HL-60/S4 treated with retinoic acid at 250 ng/mL for 4 days and 3 days (cell line): ENCODE results near the gene KSR2.

Source experiments
- in situ Hi-C: fragments of 300-500 bp; cut with MboI; formaldehyde crosslinking; loops from 2 replicates; pipeline ENCODE4 v1.7.0; 2022; ENCODE audit warnings: low sequenced_read_pairs

Gene KSR2

DNA sequence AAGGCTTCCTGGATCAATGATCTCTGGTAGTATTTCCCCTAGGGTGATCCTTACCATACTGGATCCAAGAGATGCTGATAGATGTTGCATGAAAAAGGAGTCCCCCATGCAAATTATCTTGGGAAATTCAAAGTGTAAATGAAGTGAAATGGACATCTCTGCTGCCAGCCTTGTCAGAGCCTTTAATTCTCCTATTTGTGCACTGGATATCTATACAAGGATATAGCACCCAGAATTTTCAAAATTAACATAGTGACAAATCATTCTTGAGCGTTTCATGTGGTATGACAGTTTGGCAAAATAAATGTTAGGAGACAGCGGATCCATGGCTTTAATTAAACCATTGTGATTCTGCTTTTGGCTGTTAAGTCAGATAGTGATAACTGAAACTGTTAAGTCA is 260.9 kb downstream of the KSR2 start:
- in situ Hi-C loops = no loop called here

DNA sequence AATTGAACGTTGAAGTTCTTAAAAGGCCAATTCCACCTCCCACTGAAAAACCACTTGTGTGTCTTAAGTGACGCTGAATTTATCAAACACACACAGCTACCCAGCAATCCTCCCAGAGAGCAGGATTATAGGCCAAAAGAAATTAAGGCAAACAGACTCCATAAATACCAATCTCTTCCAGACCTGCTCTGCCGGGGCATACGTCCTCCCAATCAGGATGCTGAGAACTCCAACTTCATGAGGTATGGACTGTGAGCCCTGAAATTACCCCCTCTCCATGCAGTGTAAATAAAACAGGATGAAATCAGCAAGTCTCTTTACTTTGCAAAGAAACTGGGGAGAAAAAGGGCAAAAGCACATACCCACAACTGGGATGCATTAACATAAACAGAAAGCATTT is 265.2 kb downstream of the KSR2 start:
- in situ Hi-C loops = no loop called here

DNA sequence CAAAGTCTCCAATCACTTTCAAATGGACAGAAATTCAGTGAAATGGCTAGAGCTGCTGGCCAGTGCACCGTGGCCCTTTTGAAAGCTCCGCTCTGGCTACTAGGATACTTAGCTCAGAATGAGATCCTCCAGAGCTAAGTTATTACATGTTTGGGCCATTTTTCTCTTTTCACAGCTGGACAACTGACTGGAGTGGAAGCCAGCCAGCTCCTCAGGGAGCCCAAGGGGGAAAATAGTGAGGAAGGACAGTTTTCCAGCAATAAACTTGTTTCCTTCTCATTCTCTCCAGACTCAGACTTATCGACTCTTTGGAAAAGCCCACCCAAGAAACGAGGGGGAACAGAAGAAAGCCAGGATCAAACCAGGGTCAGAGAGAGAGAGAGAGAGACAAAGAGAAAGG is 266.0 kb downstream of the KSR2 start:
- in situ Hi-C loops = no loop called here

DNA sequence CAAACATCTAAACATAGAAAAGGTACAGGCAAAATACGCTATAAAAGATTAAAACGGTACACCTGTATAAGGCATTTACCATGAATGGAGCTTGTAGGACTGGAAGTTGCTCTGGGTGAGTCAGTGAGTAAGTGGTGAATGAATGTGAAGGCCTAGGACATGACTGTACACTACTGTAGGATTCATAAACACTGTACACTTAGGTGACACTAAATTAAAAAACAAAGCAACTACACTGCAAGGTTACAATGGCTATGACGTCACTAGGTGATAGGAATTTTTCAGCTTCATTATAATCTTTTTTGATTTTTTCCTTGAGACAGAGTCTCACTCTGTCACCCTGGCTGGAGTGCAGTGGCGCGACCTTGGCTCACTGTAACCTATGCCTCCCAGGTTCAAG is 269.2 kb downstream of the KSR2 start:
- in situ Hi-C loops = no loop called here

DNA sequence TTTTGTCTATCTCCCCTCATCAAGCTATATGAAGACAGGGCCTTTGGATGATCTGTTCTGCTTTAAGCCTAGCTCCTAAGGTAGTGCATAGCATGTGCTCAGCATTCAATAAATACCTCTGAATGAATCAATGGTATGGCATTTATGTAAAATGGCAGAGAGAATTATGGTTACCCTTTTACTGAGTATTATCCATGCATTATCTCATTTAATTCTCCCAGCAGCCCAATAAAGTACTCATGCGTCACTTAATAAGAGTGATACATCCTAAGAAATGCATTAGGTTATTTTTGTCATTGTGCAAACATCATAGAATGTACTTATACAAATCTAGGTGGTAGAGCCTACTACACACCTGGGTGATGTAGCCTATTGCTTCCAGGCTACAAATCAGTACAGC is 269.7 kb downstream of the KSR2 start:
- in situ Hi-C loops = no loop called here

DNA sequence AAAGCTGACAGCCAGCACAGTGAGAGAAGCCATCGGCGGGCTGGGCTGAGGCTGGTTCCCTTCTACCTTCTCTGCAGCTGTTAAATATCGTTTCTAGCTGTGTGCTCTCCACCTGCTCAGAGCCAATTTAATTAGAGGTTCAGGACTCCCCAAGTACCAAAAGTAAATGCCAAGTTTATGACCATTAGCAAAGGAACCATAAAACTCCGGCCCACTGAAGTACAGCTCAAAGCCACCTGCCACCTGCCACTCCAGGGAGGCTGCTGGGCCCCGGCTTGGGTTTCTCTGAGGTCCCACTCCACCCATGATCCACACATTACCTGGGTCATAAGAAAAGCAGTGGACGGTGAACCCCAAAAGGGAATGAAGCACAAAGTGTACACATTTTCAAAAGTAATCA is 272.8 kb downstream of the KSR2 start:
- in situ Hi-C loops = no loop called here

DNA sequence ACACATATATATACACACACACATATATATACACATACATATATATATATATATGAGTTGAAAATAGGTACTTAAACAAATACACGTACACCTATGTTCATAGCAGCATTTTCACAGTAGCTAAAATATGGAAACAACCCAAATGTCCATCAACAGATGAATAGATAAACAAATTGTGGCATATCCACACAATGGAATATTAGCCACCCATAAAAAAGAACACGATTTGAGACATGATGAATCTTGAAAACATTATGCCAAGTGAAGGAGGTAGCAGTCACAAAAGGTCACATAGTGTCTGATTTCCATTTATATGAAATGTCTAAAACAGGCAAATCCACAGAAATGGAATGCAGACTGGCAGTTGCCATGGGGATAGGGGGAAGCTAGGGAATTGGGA is 276.3 kb downstream of the KSR2 start:
- in situ Hi-C loops = no loop called here

DNA sequence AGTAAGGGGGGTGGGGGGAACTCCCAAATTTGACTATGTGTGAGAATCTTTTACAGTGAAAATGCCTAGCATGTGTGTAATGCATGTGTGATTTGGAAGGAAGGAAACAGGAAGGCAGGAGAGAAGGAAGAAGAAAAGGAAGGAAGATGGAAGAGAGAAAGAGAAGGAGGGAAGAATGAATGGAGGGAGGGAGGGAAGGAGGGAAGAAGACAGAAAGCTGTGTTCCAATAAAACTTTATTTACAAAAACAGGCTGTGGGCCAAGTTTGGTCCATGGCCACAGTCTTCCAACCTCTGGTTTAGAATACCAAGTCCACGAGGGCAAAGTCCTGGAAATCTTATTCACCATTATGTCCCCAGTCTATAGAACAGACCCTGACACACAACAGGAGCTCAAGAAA is 278.9 kb downstream of the KSR2 start:
- in situ Hi-C loops = no loop called here

DNA sequence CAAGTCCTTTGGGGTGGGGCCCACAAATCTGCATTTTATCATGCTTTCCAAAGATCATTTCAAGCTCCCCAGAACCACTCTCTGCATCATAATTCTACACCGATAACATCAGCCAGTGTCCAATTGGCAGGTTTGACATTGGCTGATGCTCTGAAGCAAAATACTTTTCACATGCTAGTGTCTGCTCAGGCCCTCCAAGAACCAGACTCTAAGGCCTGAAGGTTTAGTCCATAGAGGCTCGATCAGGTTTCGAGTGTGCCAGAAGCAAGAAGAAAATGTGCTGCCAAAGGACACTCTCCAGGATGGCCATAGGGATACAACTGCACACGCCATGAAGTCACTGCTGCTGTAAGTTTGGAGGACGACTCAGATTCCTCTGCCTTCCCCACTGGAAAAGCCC is 280.3 kb downstream of the KSR2 start:
- in situ Hi-C loops = no loop called here

DNA sequence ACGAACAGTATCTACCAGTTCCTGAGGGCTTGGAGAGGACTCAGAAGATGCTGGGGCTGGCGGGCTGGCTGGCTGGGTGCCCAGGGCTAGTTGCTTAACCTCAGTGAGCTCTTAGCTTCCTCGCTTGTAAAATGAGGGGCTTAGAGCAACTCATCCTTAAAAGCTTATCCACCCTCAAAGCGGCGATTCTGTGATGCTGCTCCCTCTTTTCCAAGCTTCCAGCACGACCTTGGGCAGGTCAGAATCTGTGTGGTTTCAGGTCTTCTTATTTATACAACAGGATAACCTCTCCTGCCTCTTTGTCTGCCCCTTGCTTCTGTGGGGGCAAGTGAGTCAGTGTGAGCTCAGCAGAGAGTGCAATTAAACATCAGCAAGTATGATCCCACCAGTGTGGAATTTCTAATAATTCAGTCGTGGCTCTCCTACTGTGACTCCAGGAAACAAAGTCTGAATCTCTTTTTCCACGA is 281.8 kb downstream of the KSR2 start:
- in situ Hi-C loops = no loop called here

DNA sequence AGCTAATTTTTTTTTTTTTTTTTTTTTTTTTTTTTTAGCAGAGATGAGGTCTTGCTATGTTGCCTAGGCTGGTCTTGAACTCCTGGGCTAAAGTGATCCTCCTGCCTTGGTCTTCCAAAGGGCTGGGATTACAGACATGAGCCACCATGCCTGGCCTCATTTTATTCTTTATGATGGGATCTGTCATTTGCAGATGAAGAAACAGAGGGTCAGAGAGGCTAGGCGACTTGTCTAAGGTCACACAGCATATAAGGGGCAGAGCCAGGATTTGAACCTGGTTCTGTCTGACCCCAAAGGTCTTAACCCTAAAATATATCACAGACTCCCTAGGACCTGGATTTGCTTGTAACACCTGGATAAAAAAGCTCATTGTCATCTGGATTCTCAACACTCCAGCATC is 282.6 kb downstream of the KSR2 start:
- in situ Hi-C loops = no loop called here

DNA sequence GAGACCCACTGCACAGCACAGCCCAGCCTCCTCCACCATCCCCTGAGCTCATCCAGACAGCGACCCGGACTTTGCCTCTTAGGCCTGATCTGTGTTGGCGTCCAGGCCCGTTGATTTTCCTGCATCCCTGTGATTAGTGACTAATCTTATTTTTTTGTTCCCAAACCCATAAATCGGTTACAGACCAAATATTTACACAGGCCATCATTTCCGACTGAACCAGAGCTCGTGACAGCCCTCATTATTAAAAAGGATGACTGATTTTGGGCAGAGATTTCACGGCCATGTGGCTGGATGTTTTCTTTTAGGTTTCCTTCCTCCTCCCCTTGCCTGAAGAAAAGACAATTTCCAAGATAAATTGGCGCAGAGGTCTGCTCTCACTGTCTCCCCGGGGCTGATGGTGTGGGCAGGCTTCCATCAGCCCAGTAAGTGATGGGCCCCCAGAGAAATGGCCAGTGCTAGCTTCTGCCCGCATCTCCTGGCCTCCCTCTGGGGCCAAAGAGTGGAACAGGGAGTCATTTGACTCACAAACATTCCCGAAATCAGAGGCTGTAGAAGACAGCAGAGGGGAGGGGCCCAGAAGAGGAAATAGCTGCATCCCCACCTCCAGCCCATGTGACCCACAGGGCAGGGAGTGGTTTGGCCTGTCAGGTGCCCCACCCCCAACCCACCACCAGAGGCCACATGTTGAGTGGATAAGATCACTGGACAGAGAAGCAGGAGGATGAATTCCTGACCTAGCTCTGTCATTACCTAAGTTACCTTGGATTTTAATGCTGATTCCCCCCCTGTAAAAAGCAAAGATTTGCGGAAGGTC is 283.5 kb downstream of the KSR2 start:
- in situ Hi-C loops = no loop called here

DNA sequence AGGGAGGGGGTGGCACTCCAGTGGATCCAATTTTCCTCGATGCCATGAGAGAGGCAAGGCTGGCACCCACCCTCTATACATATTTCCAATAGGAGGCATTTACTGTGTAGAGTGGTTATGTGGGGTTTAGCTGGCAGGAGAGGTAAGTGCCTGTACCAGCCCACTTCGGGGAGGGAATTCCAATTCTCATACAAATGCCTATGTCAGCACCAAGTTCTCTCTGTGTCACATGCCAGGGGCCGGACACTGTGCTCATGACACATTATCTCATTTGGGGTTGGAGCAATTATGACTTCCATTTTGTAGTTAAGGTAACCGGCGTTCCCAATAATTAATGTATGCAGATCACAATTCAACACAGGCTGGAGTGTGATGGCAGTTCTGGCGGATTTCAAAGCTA is 284.3 kb downstream of the KSR2 start:
- in situ Hi-C loops = no loop called here

DNA sequence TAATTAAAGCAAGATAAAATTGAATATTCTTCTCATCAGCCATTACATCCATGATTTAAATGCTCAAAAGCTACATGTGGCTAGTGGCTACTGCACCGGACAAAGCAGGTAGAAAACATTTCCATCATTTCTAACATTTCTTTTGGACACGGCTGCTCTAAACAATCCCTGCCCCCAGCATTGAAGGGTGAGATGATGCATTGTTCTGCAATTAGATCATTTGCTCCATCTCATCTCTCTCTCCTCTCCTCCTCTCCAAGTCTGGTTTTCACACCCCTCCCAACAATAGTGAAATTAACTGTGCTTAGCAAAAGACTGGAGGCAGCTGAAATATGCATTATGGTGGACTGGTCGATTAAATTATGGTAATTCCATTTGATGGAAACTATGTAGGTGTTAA is 288.5 kb downstream of the KSR2 start:
- in situ Hi-C loops = no loop called here

DNA sequence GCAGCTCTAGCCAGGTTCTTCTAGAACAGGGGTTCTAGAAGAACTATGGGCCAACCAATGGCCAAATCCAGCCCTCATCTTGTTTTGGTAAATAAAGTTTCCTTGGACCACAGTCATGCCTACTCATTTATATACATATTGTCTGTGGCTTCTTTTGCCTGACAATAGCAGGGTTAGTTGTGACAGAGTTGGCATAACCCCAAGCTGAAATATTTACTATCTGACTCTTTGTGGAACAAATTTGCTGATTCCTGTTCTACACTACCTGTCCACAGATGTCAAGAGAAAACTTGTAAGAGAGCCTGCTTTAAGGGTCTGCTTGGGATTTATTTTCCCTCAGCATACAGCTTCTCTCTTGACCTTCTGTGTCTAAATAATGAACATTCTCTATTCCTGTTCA is 289.0 kb downstream of the KSR2 start:
- in situ Hi-C loops = no loop called here

DNA sequence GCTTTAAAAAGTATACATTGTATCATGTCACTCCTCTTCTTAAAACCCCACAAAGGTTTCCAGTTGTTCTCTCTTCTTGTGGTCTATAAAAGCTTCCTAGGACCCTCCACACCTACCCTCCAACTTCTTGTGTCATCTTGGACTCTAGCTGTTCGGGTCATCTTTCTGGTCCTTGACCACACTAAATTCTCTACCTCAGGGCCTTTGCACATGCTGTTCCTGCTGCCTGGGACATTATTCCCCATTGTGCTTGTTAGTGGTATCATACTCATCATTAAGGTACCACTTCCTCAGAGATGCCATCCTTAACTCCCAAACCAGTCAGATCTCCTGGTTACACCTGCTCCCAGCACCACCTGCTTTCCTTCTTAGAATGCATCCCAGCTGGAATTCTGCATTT is 294.0 kb downstream of the KSR2 start:
- in situ Hi-C loops = no loop called here

DNA sequence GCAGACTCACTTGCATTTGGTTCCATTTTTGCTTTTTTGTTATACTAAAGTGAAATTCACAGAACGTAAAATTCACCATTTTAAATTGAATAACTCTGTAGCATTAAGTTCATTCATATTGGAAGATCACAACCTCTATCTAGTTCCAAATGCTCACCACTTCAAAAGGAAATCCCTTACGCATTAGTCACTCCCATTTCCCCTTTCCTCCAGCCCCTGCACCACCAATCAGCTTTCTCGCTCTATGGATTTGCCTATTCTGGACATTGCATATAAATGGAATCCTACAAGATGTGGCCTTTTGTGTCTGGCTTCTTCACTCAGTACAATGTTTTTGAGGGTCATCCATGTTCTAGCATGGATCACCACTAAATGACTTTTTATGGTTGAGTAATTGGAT is 294.5 kb downstream of the KSR2 start:
- in situ Hi-C loops = no loop called here

DNA sequence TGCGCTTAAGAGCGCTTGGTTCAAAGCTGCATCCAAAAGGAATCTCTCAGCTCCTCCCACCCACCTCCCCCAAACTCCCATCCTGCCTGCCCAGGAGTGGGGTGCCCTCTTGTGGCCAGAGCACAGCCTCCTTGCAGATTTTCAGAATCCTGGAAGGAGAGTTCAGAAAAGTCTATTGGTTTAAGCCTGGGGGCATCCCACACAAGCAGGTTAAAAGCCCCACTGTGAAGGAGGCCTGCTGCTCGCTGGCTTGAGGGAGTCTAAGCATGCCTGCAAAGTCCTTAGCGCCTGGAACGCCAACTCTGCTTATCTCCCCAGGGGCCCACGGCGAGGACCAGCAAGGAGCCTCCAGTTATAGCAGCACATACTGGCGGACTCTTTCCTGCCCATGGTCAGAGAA is 297.1 kb downstream of the KSR2 start:
- in situ Hi-C loops = no loop called here

DNA sequence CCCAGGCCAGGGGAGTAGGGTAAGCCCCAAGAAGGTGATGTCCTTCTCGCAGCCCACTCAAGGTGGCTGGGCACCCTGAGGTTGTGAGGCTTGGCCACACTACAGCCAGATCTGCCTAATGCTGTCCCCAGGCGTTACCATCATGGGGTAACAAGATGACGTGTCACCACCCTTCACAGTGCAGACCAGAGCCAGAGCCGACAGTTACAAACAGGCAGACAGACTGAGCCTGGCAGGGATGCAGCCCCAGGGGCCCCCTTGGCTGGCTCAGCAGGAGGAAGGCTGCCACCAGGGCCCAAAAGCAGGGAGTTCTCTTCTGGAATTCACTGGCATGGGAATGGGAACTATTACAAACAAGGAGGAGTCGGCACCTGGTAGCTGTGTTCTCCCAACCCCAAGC is 304.6 kb downstream of the KSR2 start:
- in situ Hi-C loops = no loop called here

DNA sequence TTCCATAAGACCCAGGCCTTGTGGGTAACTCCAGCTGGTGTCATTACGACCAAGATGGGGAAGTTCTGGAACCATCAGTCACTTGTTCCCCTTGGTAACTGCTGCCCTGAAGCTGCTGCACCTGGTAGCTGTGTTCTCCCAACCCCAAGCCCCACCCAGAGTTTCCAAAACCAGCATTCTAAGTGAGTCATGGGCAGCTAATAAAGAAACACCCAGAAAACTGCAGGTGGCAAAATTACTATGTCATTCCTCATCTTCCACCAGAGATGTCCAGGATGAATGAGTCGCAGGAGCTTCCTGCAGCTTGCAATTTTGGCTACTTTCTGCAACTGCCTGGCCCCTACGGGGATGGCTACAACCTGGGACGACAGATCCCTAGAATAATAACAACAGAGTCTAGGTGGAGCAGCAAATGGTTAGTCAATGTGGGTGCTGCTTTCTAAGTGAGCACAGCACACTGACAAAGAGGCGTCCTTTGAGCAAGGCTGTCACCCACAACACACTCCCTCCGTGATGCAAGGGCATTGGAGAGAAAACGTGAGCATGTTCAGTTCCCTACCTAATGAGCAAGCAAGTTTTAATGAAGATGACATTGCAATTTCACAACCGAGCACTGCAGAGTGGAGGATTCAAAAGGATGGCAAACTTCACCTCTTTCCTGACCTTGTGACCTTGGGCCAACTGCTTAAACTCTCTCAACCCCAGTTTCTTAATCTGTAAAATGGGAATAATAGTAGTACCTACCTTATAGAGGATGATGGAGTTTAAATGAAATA is 306.0 kb downstream of the KSR2 start:
- in situ Hi-C loops = no loop called here

DNA sequence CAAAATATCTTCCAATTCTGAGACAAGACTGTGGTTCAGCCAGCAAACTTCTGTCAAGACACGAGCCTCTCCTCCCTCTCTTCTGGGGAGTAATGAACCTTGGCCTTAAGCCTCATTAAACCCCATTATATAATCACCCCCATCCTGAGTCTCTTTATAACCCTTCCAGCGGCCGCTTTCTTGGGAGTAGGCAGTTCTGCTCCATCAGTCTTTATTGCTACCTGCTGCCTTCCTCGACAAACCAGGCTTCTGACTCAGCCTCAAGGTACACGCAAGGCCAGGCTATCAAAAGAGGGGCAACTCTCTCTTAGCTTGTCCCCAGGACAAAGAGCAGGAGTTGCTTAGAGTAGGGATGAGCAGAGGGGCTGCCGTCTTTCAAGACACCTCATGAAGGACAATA is 306.6 kb downstream of the KSR2 start:
- in situ Hi-C loops = no loop called here

DNA sequence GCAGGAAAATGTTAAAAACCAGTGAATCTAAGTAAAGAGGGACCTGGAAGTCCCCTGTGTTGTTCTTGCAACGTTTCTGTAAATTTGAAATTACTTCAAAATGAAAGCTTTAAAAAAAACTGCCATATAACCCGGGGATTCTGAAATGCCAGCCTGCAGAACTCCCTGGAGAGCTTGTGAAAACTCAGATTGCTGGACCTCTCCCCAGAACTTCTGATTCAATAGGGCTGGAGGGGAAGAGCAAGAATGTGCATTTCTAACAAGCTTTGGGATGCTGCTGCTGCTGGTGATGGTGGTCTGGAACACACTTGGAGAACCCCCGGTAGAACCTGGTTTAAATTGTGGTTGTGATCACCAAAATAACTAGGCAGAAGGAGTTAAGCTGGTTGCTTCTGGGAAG is 307.3 kb downstream of the KSR2 start:
- in situ Hi-C loops = no loop called here
